Gastrocnemius medialis (tissue), 4 donors: ENCODE data around the gene SESTD1.

Experiments
- CTCF ChIP-seq, 5 experiments: fragments of 450-650 bp in 3 of 5; fragments of 200-600 bp in 2 of 5; sonication (generic) in 2 of 5; IDR thresholded peaks in 4 of 5; conservative IDR thresholded peaks in 1 of 5; 1 replicate in 4 of 5; 2 replicates in 1 of 5; pipeline ENCODE4 v1.5.1; 2016 to 2019; ENCODE audit warnings: antibody characterized with exemption in 5 of 5, mild to moderate bottlenecking in 3 of 5, moderate library complexity in 3 of 5
- POLR2A ChIP-seq, 2 donors: fragments of 450-650 bp; IDR thresholded peaks; one replicate each; pipeline ENCODE4 v1.6.1; 2017; ENCODE audit warnings: antibody characterized with exemption in 2 of 2, mild to moderate bottlenecking in 2 of 2, moderate library complexity in 2 of 2

DNA sequence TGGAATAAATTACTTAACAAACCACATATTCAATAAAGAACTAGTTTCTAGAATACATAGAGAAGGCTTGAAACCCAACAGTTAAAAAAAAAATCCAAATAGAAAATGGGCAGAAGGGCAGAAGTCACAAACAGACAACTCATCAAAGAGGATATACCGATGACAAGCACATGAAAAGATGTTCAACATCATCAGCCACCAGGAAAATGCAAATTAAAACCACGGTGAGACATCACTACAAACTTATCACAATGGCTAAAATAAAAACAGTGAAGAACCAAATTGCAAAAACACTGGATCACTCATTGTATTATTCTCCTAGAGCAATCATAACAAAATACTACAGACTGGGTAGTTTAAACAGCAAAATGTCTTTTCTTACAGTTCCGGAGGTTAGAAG lies 14.5 kb downstream of the SESTD1 start:
- TF ChIP-seq CTCF (IDR thresholded peaks at IDR 0.05 in 4 of 5, conservative IDR thresholded peaks at IDR 0.05 in 1 of 5), result no peak
- TF ChIP-seq POLR2A (IDR thresholded peaks at IDR 0.05), result no peak
